ENCODE results near the gene POGK.
A peak's percentile ranks its signal among the peaks of the same experiment; 100 is the strongest.
"Not testable (repeated sequence)": the region's sequence is repeated elsewhere in the genome, so short reads cannot be mapped to it uniquely, and the experiment has no call there.

The POGK gene

DNA sequence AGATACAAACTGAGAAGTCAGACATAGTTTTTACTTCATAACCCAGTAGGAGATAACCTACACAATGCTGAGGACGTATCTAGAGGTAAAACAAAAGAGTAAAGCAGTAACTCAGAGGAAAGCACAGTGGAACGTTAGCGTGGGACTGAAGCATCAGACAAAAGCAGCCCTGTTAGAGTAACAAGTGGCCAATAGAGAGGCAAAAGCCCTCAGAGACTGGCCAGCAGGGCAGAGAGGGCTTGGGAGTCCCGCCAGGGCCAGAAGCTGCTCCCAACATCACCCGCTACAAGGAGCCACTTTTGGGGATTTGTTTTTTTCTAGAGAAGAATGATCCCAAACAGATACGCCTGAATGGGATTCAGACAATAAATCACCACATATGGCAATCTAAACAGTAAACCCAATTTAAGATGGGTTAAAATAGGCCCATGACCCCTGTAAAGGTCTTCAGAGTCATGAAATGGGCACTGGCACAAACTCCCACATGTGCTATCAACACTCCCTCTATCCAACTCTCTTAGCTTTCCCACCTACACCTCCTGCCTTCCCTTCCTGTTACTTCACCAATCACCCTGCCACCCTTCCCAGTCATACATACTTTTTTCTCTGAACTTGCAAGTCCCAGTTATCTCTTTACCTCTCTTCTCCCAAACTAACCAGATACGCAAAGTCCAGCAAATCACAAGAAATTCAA, 19.6 kb downstream of the POGK start:
- no peak for DNase-seq

DNA sequence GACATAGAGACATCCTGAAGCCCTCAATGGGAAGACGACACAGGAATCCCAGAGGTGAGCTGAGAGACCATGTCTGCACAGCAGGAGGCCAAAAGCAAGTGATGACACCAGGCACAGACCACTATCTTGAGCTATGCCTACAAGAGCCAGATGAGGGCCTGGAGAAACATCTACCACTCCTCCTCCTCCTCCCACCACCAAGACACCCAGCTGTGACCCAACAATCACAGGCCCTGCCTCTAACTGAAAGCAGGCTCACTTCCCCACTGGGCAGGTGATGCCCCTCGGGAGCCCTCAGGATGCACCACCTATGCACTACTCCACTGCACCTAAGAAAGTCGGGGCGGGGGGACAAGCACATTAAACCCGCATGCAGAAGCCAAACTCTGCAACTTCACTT, 20.3 kb downstream of the POGK start:
- no peak for DNase-seq

DNA sequence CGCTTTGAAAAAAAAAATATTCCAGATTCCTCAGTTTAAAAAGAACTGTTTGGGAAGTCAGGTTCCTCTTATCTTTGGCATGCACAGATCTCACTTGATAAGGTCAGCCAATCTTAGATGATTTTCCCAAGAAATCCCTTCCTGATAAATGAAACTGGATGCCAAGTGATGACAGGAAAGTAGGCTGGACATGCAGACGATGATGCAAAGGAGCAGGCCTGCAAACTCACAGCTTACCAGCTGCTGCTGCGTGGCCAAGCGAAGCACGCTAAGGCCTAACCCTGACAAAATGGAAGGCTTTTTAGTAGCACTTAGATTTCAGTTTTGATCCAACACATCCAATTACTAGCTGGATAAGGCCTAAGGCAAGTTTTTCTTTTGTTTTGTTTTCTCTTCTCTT, 26.7 kb downstream of the POGK start:
- no peak for DNase-seq

DNA sequence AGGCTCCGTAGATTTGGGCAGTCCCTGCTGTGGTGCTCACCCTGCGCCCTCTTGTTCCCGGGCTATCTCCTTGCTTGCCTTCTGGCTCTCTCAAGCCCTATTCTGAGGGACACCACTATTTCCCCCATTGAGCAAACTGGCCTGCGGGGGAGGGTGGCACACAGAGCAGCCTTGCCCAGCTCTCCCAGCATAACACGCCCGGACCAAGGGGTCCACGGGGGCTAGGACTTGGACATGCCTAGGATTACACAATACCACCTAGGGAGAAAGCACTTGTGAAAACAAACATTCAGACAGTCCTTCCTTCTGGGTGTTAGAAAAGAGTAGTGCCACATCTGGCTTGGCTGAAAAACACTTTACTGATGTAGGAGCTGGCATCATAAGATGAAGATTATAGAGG, 29.4 kb downstream of the POGK start:
- no peak for DNase-seq

DNA sequence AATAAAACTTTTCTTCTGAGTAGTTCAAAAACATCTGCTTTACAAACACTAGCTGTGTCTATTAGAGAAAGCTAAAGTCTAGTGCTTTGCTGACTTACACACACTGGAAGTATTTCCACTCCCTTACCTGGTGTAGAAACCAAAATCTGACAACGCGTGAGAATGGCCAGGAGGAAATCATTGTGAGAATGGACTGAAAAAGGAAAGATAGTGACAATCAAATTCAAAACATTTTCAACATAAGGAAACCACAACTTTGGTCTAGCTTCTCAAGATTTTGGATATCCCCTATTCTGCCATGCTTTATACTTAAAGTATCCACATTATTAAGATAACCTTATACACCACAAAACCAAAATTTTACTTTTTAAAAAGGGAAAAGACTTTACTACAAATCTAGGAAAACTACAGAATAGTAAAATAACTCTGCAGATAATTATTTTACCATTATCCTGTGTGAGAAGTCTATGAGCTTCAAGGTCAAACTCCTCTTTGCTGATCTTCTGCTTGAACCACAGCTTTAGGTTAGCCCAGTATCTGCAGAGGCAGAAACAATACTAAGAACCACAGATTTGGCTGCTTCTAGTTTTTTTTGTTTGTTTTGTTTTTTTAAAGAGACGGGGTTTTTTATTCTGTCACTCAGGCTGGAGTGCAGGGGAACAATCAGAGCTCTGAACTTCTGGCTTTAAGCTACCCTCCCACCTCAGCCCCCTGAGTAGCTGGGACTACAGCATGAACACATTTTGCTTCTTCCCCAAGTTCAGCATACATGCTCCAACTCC, 30.2 kb downstream of the POGK start:
- DNase-seq = no peak

DNA sequence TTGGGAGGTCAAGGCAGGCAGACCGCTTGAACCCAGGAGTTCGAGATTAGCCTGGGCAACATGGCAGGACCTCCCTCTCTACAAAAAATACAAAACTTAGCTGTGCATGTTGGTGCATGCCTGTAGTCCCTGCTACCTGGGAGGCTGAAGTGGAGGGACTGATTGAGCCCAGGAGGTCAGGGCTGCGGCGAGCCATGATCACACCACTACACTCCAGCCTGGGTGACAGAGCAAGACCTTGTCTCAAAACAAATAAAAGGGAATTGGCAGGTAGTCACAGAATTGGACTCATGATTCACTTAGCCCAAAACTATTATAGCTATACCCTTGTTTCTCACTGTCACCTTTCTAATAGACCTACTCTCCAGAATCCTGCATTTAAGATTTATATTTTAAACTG, 31.3 kb downstream of the POGK start:
- no peak for DNase-seq

DNA sequence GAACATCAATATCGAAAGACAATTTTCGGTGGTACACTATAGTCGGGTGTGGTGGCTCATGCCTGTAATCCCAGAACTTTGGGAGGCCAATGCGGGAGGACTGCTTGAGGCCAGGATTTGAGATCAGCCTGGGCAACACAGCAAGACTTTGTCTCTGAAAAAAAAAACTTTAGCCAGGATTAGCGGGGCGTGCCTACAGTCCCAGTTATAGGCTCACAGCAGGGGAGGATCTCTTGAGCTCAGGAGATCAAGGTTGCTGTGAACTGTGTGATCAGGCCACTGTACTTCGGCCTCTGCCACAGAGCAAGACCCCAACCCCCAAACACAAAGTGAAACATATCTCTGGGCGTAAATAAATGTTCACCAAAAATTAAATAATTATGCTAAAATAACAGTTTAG, 35.2 kb downstream of the POGK start:
- DNase-seq = no peak

DNA sequence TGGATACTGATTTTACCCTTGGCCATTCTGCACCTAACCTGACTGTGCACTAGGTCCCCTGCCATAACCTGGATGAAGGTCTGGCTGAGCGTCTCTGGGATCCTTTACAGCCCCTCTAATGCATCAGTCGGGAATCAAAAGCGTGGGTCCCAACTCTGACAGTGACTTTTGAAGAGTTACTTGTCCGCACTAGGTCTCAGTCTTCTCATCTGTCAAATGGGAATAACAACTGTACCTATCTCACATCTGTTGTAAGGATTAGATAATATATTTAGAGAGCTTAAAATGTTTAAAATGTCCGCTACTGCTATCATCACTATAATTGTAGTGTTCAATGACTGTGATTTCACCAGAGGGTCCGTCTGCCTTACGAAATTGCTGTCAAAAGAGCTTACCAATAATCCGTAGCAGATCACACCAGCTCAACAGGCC, 36.0 kb downstream of the POGK start:
- DNase-seq = no peak

DNA sequence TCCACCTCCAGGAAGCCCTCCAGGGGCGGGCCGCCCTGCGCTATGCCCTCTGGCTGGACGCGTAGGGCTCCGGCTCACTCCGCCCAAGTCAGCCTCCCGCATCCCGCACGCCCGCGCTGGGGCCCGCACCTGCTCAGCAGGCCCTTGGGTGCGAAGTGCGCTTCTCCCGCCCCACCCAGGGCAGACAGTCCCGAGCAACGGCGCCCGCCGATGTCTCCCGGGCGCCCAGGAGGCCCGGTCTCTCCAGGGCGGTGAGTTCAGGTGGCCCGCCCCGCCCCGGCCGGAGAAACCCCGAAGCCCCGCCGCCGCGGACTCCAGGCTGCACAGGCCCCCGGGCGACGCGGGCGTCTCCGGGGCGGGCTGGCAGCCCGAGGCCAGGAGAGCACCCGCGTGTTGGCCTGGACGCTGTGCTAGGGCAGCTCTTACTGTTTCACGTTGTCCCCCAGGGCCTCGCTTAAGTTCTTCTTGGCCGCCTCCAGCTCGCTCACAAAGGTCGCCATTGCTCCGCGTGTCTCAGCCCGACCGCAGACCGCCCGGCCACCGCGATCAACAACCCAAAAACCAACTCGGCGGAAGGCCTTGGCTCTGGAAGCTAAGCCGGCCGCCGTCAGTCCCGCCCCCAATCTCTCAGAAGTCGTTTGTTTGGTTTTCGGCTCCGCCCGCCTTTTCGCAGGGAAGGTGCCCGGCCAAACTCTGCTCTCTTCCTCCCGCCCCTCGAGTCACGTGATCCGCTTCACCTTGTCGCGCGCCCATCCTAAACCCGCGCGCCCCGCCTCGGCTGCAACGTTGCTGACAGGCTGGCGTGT, 36.7 kb downstream of the POGK start, which contains the start of gene TADA1:
Gene TADA1 (minus strand): TSS at position 531 of the 806 bp plus-strand sequence. CDS start 31 bp downstream, at position 500.
- peak; percentile 99 for DNase-seq

DNA sequence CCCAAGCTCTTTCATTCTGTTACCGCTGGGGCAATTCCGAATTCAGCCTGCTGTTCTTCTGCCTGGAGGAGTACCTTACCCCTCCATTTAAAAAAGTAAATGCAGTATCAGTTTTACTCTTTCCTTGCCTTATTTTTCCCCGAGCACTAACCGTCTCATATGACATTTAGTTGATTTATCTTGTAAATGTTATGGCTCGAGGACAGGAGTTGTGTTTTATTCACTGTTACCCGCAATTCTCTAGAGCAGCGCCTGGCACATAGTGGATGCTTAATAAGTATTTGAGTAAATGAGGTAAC, 37.2 kb downstream of the POGK start:
- no peak for DNase-seq

DNA sequence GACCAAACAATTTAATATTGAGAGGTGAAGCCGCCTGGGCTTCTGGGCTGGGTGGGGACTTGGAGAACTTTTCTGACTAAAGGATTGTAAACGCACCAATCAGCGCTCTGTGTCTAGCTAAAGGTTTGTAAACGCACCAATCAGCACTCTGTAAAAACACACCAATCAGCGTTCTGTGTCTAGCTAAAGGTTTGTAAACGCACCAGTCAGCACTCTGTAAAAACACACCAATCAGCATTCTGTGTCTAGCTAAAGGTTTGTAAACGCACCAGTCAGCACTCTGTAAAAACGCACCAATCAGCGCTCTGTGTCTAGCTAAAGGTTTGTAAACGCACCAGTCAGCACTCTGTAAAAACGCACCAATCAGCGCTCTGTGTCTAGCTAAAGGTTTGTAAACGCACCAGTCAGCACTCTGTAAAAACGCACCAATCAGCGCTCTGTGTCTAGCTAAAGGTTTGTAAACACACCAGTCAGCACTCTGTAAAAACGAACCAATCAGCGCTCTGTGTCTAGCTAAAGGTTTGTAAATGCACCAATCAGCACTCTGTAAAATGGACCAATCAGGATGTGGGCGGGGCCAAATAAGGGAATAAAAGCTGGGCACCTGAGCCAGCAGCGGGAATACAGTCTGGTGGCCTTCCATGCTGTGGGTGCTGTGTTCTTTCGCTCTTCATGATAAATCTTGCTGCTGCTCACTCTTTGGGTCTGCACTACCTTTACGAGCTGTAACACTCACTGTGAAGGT, 39.1 kb downstream of the POGK start:
- not testable (repeated sequence) for DNase-seq

DNA sequence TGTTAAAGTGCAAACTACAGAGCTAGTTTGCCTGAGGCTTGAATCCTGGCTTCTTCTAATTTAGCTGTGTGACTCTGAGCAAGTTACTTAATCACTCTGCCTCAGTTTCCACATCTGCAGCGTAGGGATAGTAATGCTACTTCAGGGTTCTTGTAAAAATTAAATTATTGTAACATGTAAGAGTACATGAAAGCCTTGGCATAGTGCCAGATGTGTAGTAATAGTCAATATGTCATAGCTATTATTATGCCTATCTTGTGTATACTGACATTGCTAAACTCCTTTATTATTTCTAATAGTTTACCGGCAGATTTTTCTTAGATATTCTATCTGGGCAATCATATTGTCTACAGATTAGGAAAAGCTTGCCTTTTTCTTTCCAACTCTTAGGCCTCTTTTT, 43.6 kb downstream of the POGK start:
- no peak for DNase-seq

DNA sequence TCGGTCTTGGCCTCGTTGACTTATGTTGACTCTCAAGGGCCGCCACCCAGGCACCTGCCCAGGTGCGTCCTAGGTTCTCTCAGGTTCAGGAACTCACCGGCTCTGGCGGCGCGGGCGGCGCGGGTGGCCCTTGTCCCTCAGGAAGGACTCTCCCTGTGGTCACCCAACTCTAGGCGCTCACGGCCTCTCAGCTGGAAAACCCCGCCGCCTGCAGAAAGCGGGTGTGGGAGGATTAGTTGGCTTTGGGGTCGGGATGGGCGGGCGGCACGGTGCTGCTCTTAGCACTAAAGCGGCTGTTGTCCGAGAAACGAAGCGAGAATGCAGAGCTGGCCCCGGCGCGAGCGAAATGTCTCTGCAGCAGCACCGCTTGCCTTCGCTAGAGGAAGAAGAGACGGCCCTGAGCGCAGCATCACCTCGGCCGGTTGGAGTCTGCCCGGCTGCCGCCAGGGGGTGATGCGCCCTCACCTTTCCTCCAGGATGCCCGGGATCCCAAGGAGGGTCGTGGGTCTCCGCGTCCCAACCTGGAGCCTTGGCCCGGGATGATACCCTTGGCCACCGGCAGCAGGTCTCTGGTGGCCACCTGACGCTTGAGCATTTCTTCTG, 44.9 kb downstream of the POGK start:
- DNase-seq = no peak

DNA sequence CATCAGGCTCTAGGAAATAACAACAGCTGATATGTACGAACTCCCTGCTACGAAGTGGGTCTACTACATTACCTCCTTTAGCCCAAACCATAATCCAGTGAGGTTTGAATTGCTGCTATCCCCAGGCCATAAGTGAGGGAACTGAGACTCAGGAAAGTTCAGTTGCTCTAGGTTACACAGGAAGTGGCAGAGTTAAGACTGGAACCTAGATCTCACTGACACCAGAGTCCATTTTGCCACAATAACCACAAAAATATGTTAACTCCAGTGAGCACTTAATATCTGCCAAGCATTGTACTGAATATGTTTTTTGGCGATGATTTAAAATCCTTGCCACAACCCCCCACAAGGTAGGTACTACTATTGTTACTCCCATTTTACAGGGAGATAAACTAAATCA, 45.7 kb downstream of the POGK start:
- DNase-seq = no peak

DNA sequence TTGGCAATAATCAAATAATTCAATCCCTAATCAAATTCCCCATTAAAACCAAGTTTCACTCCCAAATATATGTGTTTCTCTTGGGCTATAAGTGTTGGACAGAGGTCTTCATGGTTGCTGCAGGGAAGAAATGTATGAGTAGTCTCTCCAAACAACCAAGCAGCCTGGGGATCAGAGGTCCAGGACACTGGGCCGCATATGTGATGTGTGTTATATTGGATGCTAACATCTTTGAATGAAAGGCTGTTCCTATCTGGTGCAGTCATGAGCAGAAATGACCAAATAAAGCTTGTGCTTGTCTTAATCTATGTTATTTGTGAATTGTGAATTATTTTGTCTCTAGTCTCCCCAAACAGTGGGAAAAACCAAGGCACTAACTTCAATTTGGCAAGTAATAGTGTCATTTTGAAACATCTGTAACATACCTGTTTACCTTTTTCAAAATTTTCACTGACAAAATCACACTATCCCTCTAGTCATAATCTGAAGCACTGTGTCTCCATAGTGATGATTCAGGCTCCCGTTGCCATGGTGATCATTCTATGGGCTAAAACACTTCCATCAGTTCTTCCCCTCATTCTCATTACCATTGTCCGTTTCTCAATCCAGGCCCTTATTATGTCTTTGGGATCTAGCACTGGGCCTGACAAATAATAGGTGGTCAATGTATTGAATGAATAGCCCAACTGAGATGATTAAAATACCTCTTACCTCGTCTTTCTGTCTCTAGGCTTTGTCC, 49.3 kb downstream of the POGK start:
- DNase-seq = no peak

DNA sequence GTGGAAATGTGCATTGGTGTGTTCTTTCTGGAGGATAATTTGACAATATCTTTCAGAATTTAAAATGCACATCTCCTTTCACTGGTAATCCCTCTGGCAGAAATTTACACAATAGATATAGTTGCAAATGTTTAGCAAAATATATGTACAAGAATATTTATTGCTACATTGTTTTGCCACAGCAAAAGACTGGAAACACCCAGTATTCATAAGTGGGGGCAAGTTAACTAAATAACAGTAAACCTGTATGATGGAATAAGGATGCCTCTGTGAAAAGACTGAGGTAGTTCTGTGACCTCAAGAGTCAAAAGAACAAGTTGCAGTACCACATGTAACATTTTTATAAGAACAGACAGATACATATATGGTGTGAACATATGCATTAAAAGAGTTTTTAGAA, 50.5 kb downstream of the POGK start:
- DNase-seq = no peak

DNA sequence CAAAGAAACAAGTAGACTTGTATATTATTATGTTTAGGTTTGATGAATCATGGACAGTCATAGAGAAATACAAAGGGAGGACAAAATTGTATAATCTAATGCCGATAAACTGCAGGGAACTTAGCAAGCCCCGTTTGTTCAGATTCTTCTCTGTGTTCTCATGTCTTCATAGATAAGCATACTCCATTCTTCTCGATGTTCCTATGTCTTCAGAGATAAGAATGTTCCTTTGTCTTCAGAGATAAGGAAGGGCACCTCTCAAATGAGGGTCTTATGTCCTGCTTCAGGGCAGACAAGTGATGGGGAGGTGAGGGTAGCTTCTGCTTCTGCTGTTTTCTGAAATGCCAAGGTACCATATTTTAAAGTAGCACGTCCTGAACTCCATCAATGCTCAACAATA, 56.5 kb downstream of the POGK start:
- no peak for DNase-seq

DNA sequence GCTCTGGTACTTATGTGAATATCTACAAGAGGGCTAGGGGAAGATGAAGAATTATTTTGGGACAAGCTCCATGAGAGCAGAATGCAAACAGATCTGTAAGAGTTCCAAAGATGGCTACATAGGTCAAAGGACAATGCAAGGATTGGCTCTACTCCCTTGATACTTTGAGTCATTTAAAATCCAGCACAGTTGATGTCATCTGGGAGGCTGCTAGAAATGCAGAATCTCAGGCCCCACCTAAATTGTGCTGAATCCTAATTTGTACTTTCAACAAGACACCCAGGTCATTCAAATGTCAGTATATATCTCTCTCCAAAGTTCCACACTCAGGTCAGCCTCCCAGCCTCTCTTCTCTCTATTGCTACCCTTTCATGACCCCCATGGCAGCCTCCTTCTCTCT, 60.5 kb downstream of the POGK start:
- DNase-seq = no peak

DNA sequence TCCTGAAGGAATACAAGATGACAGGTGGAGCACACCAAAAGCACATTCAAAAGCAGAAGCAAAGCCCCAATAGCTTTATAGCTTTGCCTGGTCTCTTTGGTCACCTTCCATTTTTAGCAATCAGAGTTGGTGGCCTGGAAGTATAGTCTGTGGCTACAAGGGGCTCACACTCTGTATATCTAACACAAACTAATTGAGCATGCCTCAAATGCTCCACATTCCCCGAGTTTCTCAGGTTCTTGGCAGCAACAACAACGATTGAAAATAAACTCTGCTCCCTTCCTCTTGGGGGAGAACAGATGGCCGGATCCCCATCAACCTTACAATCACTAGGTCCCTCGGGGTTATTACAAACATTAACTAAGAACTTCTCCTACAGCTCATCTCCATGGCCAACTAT, 61.7 kb downstream of the POGK start:
- no peak for DNase-seq

DNA sequence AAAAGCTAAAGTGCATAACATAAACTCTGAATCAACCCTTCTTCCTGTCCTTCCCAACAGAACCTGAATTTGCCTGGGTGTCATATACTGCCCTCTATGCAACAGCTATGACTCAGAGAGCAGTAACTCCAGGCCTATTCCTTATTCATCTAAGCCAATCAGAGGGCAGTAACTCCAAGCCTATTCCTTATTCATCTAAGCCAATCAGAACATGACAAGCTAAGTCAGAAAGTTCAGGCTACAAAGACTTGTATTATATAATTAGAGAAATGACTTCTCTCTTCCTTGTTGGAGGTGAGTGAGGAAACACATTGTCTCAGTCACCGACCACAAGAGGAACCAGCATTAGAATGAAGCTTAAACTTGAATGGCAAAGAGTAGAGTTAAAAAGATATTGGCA, 63.0 kb downstream of the POGK start:
- no peak for DNase-seq

DNA sequence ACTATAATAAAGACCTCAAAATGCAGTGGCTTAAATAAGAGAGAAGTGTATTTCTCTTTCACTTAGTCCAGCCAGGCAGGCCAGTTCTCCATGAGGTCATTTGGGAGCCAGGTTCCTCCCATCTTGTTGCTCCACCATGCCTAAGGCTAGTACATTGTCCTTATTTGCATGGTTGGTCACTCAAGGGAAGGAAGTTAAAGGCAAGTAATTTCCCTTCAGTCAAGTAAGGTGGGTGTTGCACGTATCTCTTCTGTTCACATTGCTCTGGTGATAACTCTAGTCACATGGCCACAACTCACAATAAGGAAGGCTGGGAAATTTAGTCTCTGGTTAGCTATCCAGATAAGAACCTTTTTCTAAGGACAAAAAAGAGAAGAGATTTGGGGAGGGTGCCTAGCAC, 64.0 kb downstream of the POGK start:
- DNase-seq = no peak

DNA sequence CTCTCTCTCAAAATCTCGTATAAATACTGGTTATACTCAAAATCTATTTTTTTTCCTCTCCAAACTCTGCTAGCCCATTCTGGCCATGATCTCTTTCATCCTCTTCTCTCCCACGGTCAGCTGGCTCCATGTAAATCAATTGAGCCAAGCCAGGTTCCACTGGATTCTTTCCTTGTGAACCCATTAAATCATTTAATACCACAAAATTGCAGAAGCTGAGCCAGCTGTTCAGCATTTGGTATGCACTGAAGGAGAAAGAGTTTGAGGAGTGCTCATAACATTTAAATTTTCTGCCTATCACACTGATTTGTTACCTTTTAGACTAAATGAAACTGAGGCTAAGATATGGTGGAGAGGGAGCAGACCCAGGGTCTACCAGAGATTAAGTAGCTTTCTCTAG, 65.9 kb downstream of the POGK start:
- DNase-seq = no peak

Measured in COR-L47 (cell line).